Measurements from ENCODE around the gene ERVW-1. TPM values are rescaled to one million over a fixed set of nuclear protein-coding genes. Genes with fewer than 3 reads are reported as not detected.
A peak's percentile ranks its signal among the peaks of the same experiment; 100 is the strongest.
"Not testable (repeated sequence)": the region's sequence is repeated elsewhere in the genome, so short reads cannot be mapped to it uniquely, and the experiment has no call there.

Gene ERVW-1
- total and polyA plus RNA-seq, 2 donors: 0.14 TPM; not detected in 1

DNA sequence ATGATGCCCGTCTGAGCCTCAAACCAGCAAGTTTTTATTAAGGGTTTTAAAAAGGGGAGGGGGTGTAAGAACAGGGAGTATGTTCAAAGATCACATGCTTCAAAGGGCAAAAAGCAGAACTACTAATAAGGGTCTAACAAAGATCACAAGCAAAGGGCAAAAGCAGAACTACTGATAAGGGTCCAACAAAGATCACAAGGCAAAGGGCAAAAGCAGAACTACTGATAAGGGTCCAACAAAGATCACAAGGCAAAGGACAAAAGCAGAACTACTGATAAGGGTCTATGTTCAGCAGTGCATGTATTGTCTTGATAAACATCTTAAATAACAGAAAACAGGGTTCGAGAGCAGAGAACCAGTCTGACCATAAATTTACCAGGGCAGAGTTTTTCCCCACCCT lies 35.0 kb downstream of the ERVW-1 start:
- not testable (repeated sequence) for H3K27me3 ChIP-seq (ENCODE audit: control insufficient read depth in 2 of 2, insufficient read depth in 1 of 2, low read length in 1 of 2); H3K4me1 ChIP-seq (ENCODE audit: control insufficient read depth in 2 of 2, insufficient read depth in 2 of 2, low read length in 2 of 2); H3K9me3 ChIP-seq (ENCODE audit: control insufficient read depth in 2 of 2, insufficient read depth in 1 of 2, low read length in 1 of 2); H3K4me3 ChIP-seq (ENCODE audit: low read length in 2 of 2); H3K36me3 ChIP-seq (ENCODE audit: control insufficient read depth in 2 of 2, insufficient read depth in 2 of 2, low read length in 1 of 2); H3K27ac ChIP-seq (ENCODE audit: low read depth in 1 of 2, low read length in 1 of 2); DNase-seq (ENCODE audit: low read depth in 6 of 9, low spot score in 9 of 9)
- WGBS: 89% methylated on average over 2 of the region's 2 CpGs

GRCh38 chr7:92437956-92438491 lies 39.7 kb downstream of the ERVW-1 start:
- H3K36me3 ChIP-seq (ENCODE audit: control insufficient read depth in 2 of 2, insufficient read depth in 2 of 2, low read length in 1 of 2): no peaks in the 10 kb centered on the region
- no peaks in the 10 kb centered on the region for H3K27me3 ChIP-seq (ENCODE audit: control insufficient read depth in 2 of 2, insufficient read depth in 1 of 2, low read length in 1 of 2)
- H3K9me3 ChIP-seq (ENCODE audit: control insufficient read depth in 2 of 2, insufficient read depth in 1 of 2, low read length in 1 of 2): no peaks in the 10 kb centered on the region
- WGBS: 94% methylated on average over 6 of the region's 6 CpGs
- no peak overlapping the region for H3K4me3 ChIP-seq (ENCODE audit: low read length in 2 of 2)
- no peak overlapping the region for H3K27ac ChIP-seq (ENCODE audit: low read depth in 1 of 2, low read length in 1 of 2)
- DNase-seq (ENCODE audit: low read depth in 6 of 9, low spot score in 9 of 9): no peak
- H3K4me1 ChIP-seq (ENCODE audit: control insufficient read depth in 2 of 2, insufficient read depth in 2 of 2, low read length in 2 of 2): no peaks in the 10 kb centered on the region

- Histone ChIP-seq H3K27ac (ENCODE audit: low read depth in 1 of 2, low read length in 1 of 2) (no peak overlapping the region), H3K9me3 (ENCODE audit: control insufficient read depth in 2 of 2, insufficient read depth in 1 of 2, low read length in 1 of 2) (no peaks in the 10 kb centered on the region), H3K4me1 (ENCODE audit: control insufficient read depth in 2 of 2, insufficient read depth in 2 of 2, low read length in 2 of 2) (no peaks in the 10 kb centered on the region), H3K36me3 (ENCODE audit: control insufficient read depth in 2 of 2, insufficient read depth in 2 of 2, low read length in 1 of 2) (no peaks in the 10 kb centered on the region), H3K4me3 (ENCODE audit: low read length in 2 of 2) (no peak overlapping the region), H3K27me3 (ENCODE audit: control insufficient read depth in 2 of 2, insufficient read depth in 1 of 2, low read length in 1 of 2) (no peaks in the 10 kb centered on the region)
- DNase-seq (ENCODE audit: low read depth in 6 of 9, low spot score in 9 of 9): no peak
- WGBS: 84% methylated on average over 7 of the region's 7 CpGs
Measured at GRCh38 chr7:92436612-92437445, 40.9 kb downstream of the ERVW-1 start.

- Histone ChIP-seq H3K4me1 (ENCODE audit: control insufficient read depth in 2 of 2, insufficient read depth in 2 of 2, low read length in 2 of 2) (no peaks in the 10 kb centered on the region), H3K27me3 (ENCODE audit: control insufficient read depth in 2 of 2, insufficient read depth in 1 of 2, low read length in 1 of 2) (no peaks in the 10 kb centered on the region), H3K9me3 (ENCODE audit: control insufficient read depth in 2 of 2, insufficient read depth in 1 of 2, low read length in 1 of 2) (no peaks in the 10 kb centered on the region), H3K27ac (ENCODE audit: low read depth in 1 of 2, low read length in 1 of 2) (no peak overlapping the region), H3K36me3 (ENCODE audit: control insufficient read depth in 2 of 2, insufficient read depth in 2 of 2, low read length in 1 of 2) (no peaks in the 10 kb centered on the region), H3K4me3 (ENCODE audit: low read length in 2 of 2) (no peak overlapping the region)
- no peak for DNase-seq (ENCODE audit: low read depth in 6 of 9, low spot score in 9 of 9)
- 98% methylated on average over 2 of the region's 2 CpGs for WGBS
Measured at GRCh38 chr7:92435542-92435941, 42.2 kb downstream of the ERVW-1 start.

DNA sequence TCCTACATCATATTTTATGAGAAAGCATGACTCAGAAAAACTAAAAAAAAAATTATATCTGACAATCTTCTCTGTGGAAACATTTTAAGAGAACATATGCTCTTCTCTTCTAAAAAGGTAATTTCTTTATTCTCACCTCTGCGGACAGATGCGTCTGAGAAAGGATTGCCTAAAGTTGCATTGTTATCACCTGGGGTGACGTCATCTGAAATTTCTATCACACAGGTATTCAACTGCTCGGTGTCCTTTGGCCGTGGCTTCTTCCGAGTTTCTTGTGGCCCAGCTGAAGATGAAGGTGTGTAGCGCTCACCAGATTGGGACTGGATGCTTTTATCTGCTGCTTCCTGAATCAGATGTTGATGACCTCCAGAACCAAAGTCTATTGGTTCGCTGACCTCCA lies 44.7 kb downstream of the ERVW-1 start:
- H3K27me3 ChIP-seq (ENCODE audit: control insufficient read depth in 2 of 2, insufficient read depth in 1 of 2, low read length in 1 of 2): no peaks in the 10 kb centered on the region
- no peak overlapping the region for H3K27ac ChIP-seq (ENCODE audit: low read depth in 1 of 2, low read length in 1 of 2)
- 98% methylated on average over 8 of the region's 8 CpGs for WGBS
- no peaks in the 10 kb centered on the region for H3K9me3 ChIP-seq (ENCODE audit: control insufficient read depth in 2 of 2, insufficient read depth in 1 of 2, low read length in 1 of 2)
- H3K36me3 ChIP-seq (ENCODE audit: control insufficient read depth in 2 of 2, insufficient read depth in 2 of 2, low read length in 1 of 2): no peaks in the 10 kb centered on the region
- no peak overlapping the region for H3K4me3 ChIP-seq (ENCODE audit: low read length in 2 of 2)
- no peak for DNase-seq (ENCODE audit: low read depth in 6 of 9, low spot score in 9 of 9)
- H3K4me1 ChIP-seq (ENCODE audit: control insufficient read depth in 2 of 2, insufficient read depth in 2 of 2, low read length in 2 of 2): no peaks in the 10 kb centered on the region

DNA sequence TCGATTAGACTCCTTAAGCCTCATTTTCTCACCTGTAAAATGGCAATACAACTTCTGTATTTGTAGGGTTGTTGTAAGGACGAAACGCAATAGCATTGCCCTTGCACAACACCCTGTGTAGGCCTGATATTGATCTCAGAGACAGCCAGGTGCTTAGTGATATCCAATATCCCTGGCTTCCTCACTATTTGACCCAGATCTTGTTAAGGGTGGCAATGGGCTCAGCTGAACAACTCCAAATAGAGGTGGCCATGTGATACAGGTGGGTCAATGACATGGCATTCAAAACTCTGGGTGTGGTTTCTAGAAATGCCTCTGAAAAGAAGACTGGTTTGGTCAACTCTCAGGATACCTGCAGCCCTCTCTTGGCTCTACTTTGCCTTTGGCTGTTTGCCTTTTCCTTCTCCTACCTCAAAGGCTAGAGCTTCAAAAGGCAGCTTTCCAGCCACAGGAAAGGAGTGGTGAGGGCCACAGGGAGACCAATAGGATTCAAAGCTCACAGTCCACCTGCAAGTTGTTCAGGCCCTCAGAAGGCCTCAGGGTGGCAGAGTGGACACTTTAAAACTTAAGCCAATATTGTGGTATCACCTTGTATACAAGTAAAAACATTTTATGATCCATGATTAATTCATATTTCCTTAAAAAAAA lies 45.3 kb downstream of the ERVW-1 start:
- Histone ChIP-seq H3K9me3 (ENCODE audit: control insufficient read depth in 2 of 2, insufficient read depth in 1 of 2, low read length in 1 of 2) (no peaks in the 10 kb centered on the region), H3K36me3 (ENCODE audit: control insufficient read depth in 2 of 2, insufficient read depth in 2 of 2, low read length in 1 of 2) (no peaks in the 10 kb centered on the region), H3K27me3 (ENCODE audit: control insufficient read depth in 2 of 2, insufficient read depth in 1 of 2, low read length in 1 of 2) (no peaks in the 10 kb centered on the region), H3K4me1 (ENCODE audit: control insufficient read depth in 2 of 2, insufficient read depth in 2 of 2, low read length in 2 of 2) (no peaks in the 10 kb centered on the region), H3K27ac (ENCODE audit: low read depth in 1 of 2, low read length in 1 of 2) (no peak overlapping the region), H3K4me3 (ENCODE audit: low read length in 2 of 2) (no peak overlapping the region)
- no peak for DNase-seq (ENCODE audit: low read depth in 6 of 9, low spot score in 9 of 9)
- 95% methylated on average over 3 of the region's 3 CpGs for WGBS

GRCh38 chr7:92427193-92427592 lies 50.6 kb downstream of the ERVW-1 start:
- no peak overlapping the region for H3K4me3 ChIP-seq (ENCODE audit: low read length in 2 of 2)
- no peaks in the 10 kb centered on the region for H3K36me3 ChIP-seq (ENCODE audit: control insufficient read depth in 2 of 2, insufficient read depth in 2 of 2, low read length in 1 of 2)
- H3K27me3 ChIP-seq (ENCODE audit: control insufficient read depth in 2 of 2, insufficient read depth in 1 of 2, low read length in 1 of 2): peaks cover 0 to 9% of the 10 kb centered on the region in 2 donors
- H3K27ac ChIP-seq (ENCODE audit: low read depth in 1 of 2, low read length in 1 of 2): no peak overlapping the region
- WGBS: 98% methylated on average over 3 of the region's 3 CpGs
- peaks cover 0 to 6% of the 10 kb centered on the region in 2 donors for H3K4me1 ChIP-seq (ENCODE audit: control insufficient read depth in 2 of 2, insufficient read depth in 2 of 2, low read length in 2 of 2)
- DNase-seq (ENCODE audit: low read depth in 6 of 9, low spot score in 9 of 9): no peak
- no peaks in the 10 kb centered on the region for H3K9me3 ChIP-seq (ENCODE audit: control insufficient read depth in 2 of 2, insufficient read depth in 1 of 2, low read length in 1 of 2)

GRCh38 chr7:92425311-92425947 lies 52.3 kb downstream of the ERVW-1 start:
- Histone ChIP-seq H3K4me1 (ENCODE audit: control insufficient read depth in 2 of 2, insufficient read depth in 2 of 2, low read length in 2 of 2) (peaks cover 0 to 6% of the 10 kb centered on the region in 2 donors), H3K9me3 (ENCODE audit: control insufficient read depth in 2 of 2, insufficient read depth in 1 of 2, low read length in 1 of 2) (no peaks in the 10 kb centered on the region), H3K27me3 (ENCODE audit: control insufficient read depth in 2 of 2, insufficient read depth in 1 of 2, low read length in 1 of 2) (peaks cover 0 to 9% of the 10 kb centered on the region in 2 donors), H3K4me3 (ENCODE audit: low read length in 2 of 2) (no peak overlapping the region), H3K27ac (ENCODE audit: low read depth in 1 of 2, low read length in 1 of 2) (no peak overlapping the region), H3K36me3 (ENCODE audit: control insufficient read depth in 2 of 2, insufficient read depth in 2 of 2, low read length in 1 of 2) (no peaks in the 10 kb centered on the region)
- 55% methylated on average over 20 of the region's 20 CpGs for WGBS
- DNase-seq (ENCODE audit: low read depth in 6 of 9, low spot score in 9 of 9): peak in 1 of 9 donors; percentile 27

- Histone ChIP-seq H3K27me3 (ENCODE audit: control insufficient read depth in 2 of 2, insufficient read depth in 1 of 2, low read length in 1 of 2) (peaks cover 0 to 9% of the 10 kb centered on the region in 2 donors), H3K9me3 (ENCODE audit: control insufficient read depth in 2 of 2, insufficient read depth in 1 of 2, low read length in 1 of 2) (no peaks in the 10 kb centered on the region), H3K4me1 (ENCODE audit: control insufficient read depth in 2 of 2, insufficient read depth in 2 of 2, low read length in 2 of 2) (peaks cover 0 to 6% of the 10 kb centered on the region in 2 donors), H3K27ac (ENCODE audit: low read depth in 1 of 2, low read length in 1 of 2) (no peak overlapping the region), H3K36me3 (ENCODE audit: control insufficient read depth in 2 of 2, insufficient read depth in 2 of 2, low read length in 1 of 2) (no peaks in the 10 kb centered on the region), H3K4me3 (ENCODE audit: low read length in 2 of 2) (no peak overlapping the region)
- 81% methylated on average over 5 of the region's 5 CpGs for WGBS
- DNase-seq (ENCODE audit: low read depth in 6 of 9, low spot score in 9 of 9): no peak
Measured at GRCh38 chr7:92423710-92424131, 54.0 kb downstream of the ERVW-1 start.
